Thyroid gland (tissue), 4 donors: ENCODE data around the gene CBS. TPM values are rescaled to one million over a fixed set of nuclear protein-coding genes. Genes with fewer than 3 reads are reported as not detected.

Experiments
- DNase-seq, 2 donors: peaks; one replicate each; pipeline ENCODE4 v3.0.0-alpha.2; 2019
- H3K27ac ChIP-seq, 3 donors: fragments of 200-600 bp; sonication (generic); 1 replicate in 2 of 3; 2 replicates in 1 of 3; pipeline ENCODE4 v1.5.1; 2016 to 2019; ENCODE audit warnings: mild to moderate bottlenecking in 1 of 3, moderate library complexity in 1 of 3
- H3K27me3 ChIP-seq: fragments of 200-600 bp; sonication (generic); one replicate; pipeline ENCODE4 v1.5.1; 2019
- H3K36me3 ChIP-seq, 2 donors: fragments of 200-600 bp; sonication (generic); one replicate each; pipeline ENCODE4 v1.5.1; 2016 to 2019
- H3K4me1 ChIP-seq, 2 donors: fragments of 200-600 bp; sonication (generic); one replicate each; pipeline ENCODE4 v1.5.1; 2017 to 2019
- H3K4me3 ChIP-seq, 3 donors: fragments of 200-600 bp; sonication (generic); replicated peaks in 1 of 3; 1 replicate in 2 of 3; 2 replicates in 1 of 3; pipeline ENCODE4 v1.5.1; 2016; ENCODE audit warnings: mild to moderate bottlenecking in 1 of 3
- H3K9me3 ChIP-seq: fragments of 200-600 bp; sonication (generic); one replicate; pipeline ENCODE4 v1.5.1; 2017
- POLR2A ChIP-seq, 2 donors: fragments of 450-650 bp; IDR thresholded peaks; one replicate each; pipeline ENCODE4 v1.6.1; 2017; ENCODE audit warnings: antibody characterized with exemption in 2 of 2, mild to moderate bottlenecking in 2 of 2, moderate library complexity in 1 of 2
- WGBS, 2 donors: methylation state at CpG; one replicate each; pipeline ENCODE4 v1.1.5; 2017; 5-methylcytosine and 5-hydroxymethylcytosine counted together
- intact Hi-C: fragments of 100-400 bp; cut with DNase I; formaldehyde crosslinking; loops from one replicate; pipeline ENCODE4 v1.15.1; 2023
- total RNA-seq, 4 donors: library from RNA; depleted of rRNA; stranded (reverse); fragments of >200 nt; gene quantifications; one replicate each; pipeline ENCODE4 v1.2.3, GENCODE V29; 2016
- TF ChIP-seq, protein P1 (sequence below), 6 experiments: fragments of 200-600 bp in 3 of 6; fragments of 450-650 bp in 3 of 6; sonication (generic) in 3 of 6; IDR thresholded peaks; one replicate each; pipeline ENCODE4 v1.5.1; 2016 to 2019; ENCODE audit warnings: antibody characterized with exemption in 6 of 6, mild to moderate bottlenecking in 2 of 6, inconsistent platforms in 1 of 6, moderate library complexity in 1 of 6

Gene CBS
- total RNA-seq, 4 donors from 2014 or later, result 32.8 to 212 (median 51.3) TPM

DNA sequence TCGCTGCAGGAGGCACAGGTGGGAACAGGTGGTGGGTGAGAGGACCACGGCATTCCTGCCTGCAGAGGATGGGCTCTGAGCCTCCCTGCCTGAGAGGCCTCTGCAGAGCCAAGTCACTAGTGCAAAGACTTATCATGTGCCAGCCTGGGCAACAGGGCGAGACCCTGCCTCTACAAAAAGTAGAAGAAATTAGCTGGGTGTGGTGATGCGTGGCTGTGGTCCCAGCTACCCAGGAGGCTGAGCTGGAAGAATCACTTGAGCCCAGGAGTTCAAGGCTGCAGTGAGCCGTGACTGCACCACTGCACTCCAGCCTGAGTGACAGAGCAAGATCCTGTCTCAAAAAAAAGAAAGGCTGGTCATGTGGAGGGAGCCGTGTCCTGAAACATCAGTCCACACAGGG is 54.9 kb downstream of the CBS start:
- WGBS, 2 donors, result 30 to 40% methylated on average over 6 of the region's 6 CpGs
- Histone ChIP-seq H3K4me3 (no peak overlapping the region), H3K4me1 (peaks cover 61 to 91% of the 10 kb centered on the region in 2 donors), H3K36me3 (no peaks in the 10 kb centered on the region), H3K27ac (peak overlapping the region; percentile 87 to 98 (median 93)), H3K27me3 (no peaks in the 10 kb centered on the region), H3K9me3 (no peaks in the 10 kb centered on the region)
- peak; percentile 95 to 96 for DNase-seq
- intact Hi-C loops, result no loop called here
- TF ChIP-seq, protein P1, sequence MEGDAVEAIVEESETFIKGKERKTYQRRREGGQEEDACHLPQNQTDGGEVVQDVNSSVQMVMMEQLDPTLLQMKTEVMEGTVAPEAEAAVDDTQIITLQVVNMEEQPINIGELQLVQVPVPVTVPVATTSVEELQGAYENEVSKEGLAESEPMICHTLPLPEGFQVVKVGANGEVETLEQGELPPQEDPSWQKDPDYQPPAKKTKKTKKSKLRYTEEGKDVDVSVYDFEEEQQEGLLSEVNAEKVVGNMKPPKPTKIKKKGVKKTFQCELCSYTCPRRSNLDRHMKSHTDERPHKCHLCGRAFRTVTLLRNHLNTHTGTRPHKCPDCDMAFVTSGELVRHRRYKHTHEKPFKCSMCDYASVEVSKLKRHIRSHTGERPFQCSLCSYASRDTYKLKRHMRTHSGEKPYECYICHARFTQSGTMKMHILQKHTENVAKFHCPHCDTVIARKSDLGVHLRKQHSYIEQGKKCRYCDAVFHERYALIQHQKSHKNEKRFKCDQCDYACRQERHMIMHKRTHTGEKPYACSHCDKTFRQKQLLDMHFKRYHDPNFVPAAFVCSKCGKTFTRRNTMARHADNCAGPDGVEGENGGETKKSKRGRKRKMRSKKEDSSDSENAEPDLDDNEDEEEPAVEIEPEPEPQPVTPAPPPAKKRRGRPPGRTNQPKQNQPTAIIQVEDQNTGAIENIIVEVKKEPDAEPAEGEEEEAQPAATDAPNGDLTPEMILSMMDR (IDR thresholded peaks at IDR 0.05), result peak in 2 of 6 experiments; percentile 3 to 28
- TF ChIP-seq POLR2A (IDR thresholded peaks at IDR 0.05), result no peak

DNA sequence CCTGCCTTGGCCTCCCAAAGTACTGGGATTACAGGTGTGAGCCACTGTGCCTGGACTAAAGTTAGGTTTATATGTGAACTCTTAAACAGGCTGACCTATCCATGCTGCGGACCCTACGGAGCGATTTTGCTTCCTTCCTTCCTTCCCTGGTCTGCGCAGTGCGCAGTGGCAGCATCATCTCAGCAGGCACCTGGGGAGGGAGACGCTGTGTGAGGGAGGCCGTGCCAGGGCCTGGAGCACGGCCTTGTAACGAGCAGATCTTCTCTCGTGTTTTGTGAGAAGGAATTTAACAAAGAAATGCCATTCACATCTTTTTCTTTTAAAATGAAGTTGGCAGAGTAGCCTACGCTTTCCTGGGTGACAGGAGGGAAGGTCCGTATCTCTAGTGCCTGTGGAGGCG is 55.5 kb downstream of the CBS start:
- Histone ChIP-seq H3K9me3 (no peaks in the 10 kb centered on the region), H3K4me1 (peaks cover 59 to 90% of the 10 kb centered on the region in 2 donors), H3K4me3 (no peak overlapping the region), H3K27me3 (no peaks in the 10 kb centered on the region), H3K27ac (peak overlapping the region; percentile 87 to 98 (median 93)), H3K36me3 (no peaks in the 10 kb centered on the region)
- TF ChIP-seq, protein P1 (IDR thresholded peaks at IDR 0.05), result no peak
- no peak for TF ChIP-seq POLR2A (IDR thresholded peaks at IDR 0.05)
- intact Hi-C loops, result no loop called here
- WGBS, 2 donors, result 60 to 64% methylated on average over 12 to 13 of the region's 13 CpGs
- no peak for DNase-seq

DNA sequence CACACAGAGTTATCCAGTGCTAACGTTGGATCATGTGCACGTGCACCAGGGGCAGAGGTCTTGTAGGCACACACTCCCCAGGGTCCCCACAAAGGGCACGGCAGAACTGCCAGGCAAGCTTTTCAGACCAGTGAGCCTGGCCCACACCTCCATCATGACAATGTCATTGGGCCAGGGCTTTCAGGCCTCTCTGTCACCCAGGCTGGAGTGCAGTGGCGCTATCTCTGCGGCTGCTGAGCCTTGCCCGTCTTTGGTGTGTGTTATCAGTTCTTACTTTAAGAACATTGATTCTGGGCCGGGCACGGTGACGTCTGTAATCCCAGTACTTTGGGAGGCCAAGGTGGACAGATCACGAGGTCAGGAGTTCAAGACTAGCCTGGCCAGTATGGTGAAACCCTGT is 57.1 kb downstream of the CBS start:
- intact Hi-C loops, result loop anchor here (10.0 kb wide), 1 partner anchor 94 kb away; the partner anchor contains the start of gene ERVH48-1
- no peaks in the 10 kb centered on the region for H3K27me3 ChIP-seq
- H3K4me3 ChIP-seq, result no peak overlapping the region
- TF ChIP-seq, protein P1 (IDR thresholded peaks at IDR 0.05), result no peak
- no peak for TF ChIP-seq POLR2A (IDR thresholded peaks at IDR 0.05)
- peaks cover 47 to 73% of the 10 kb centered on the region in 2 donors for H3K4me1 ChIP-seq
- WGBS, 2 donors, result 84 to 93% methylated on average over 4 to 8 of the region's 10 CpGs
- H3K36me3 ChIP-seq, result no peaks in the 10 kb centered on the region
- DNase-seq, result no peak
- no peaks in the 10 kb centered on the region for H3K9me3 ChIP-seq
- H3K27ac ChIP-seq, result peak overlapping the region; percentile 45 to 93 (median 49)

DNA sequence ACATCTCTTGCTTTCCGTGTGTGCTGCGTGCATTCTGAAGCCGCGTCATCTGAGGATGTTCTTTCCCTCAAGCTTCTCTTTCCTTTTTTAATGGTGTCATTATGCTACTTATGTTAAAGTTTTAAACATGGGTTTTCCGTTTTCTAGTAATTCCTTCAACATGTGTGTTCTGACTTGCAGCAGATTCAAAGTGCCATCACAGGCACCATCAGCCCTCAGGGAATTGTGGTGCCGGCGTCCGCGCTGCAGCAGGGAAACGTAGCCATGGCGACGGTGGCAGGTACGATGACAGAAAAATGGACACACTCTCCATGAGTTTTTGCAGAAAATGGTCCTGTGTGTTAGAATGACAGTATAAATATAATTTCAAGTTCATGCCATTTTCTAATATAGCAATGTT is 58.9 kb downstream of the CBS start:
- TF ChIP-seq POLR2A (IDR thresholded peaks at IDR 0.05), result no peak
- TF ChIP-seq, protein P1 (IDR thresholded peaks at IDR 0.05), result no peak
- Histone ChIP-seq H3K27ac (peak overlapping the region in 2 of 3 donors; percentile 50 to 72), H3K36me3 (no peaks in the 10 kb centered on the region), H3K4me1 (peaks cover 40 to 58% of the 10 kb centered on the region in 2 donors), H3K9me3 (no peaks in the 10 kb centered on the region), H3K27me3 (no peaks in the 10 kb centered on the region), H3K4me3 (no peak overlapping the region)
- WGBS, 2 donors, result 85 to 88% methylated on average over 13 of the region's 13 CpGs
- DNase-seq, result no peak
- intact Hi-C loops, result loop anchor here (10.0 kb wide), 1 partner anchor 92 kb away; the partner anchor contains the start of gene ERVH48-1

DNA sequence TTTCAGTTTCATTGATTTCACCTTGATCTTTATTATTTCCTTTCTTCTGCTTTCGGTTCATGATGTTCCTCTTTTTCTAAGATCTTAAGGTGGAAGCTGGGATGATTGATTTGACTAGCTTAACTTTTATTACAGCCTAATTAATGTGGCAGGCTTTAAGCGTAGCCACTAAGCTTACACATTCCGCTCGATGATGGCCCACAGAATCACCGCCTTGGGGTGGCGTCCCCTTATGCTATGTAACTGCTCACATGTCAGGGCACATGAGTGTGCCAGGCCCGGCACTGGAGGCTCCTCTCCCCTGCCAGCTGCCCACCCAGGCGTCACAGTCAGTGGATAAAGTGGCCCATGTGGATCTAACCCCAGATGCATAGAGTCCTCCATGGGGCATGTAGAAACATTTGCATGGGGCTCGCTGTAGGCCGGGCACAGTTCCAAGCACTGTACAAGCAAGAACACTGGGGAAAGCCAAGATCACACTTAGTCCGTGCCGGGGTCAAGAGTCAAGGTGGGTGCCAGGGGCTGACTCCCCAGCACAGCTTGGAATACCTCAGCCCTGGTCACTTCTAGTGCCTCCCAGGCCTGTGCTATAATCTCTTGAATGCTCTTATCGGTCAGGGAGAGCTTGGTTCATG is 59.6 kb downstream of the CBS start:
- H3K4me3 ChIP-seq, result no peak overlapping the region
- 47 to 53% methylated on average over 13 of the region's 13 CpGs for WGBS, 2 donors
- no peak for TF ChIP-seq POLR2A (IDR thresholded peaks at IDR 0.05)
- TF ChIP-seq, protein P1 (IDR thresholded peaks at IDR 0.05), result no peak
- H3K27ac ChIP-seq, result peak overlapping the region; percentile 25 to 76 (median 72)
- peak; percentile 84 to 91 for DNase-seq
- no peaks in the 10 kb centered on the region for H3K27me3 ChIP-seq
- H3K9me3 ChIP-seq, result no peaks in the 10 kb centered on the region
- intact Hi-C loops, result loop anchor here (10.0 kb wide), 1 partner anchor 91 kb away; the partner anchor contains the start of gene ERVH48-1
- peaks cover 33 to 51% of the 10 kb centered on the region in 2 donors for H3K4me1 ChIP-seq
- no peaks in the 10 kb centered on the region for H3K36me3 ChIP-seq
